ENCODE measurements around the gene LENEP.

- TF ChIP-seq CTCF (IDR thresholded peaks at IDR 0.05; ENCODE audit: insufficient read depth, low read depth, low read length) (no peak), EZH2 (IDR thresholded peaks at IDR 0.05; ENCODE audit: insufficient read depth, low read length) (no peak)
These were observed 34.0 kb upstream of the LENEP start for GRCh38 chr1:154959426-154959780.
